Kidney (tissue), 14 donors: ENCODE data around the gene ST14. TPM values are rescaled to one million over a fixed set of nuclear protein-coding genes. Genes with fewer than 3 reads are reported as not detected.

Source experiments
- DNase-seq, 5 donors: peaks; one replicate each; pipeline ENCODE4 v3.0.0-alpha.2; 2013 to 2020
- FAIRE-seq: peaks from 2 replicates; lab custom pipeline; 2012; peaks lifted over from hg19 to GRCh38; lab: Jason Lieb, UNC
- H3K27ac ChIP-seq, 2 donors: one replicate each; pipeline ENCODE4 v1.7.0; 2013; ENCODE audit warnings: low read depth in 2 of 2, low read length in 2 of 2, inconsistent platforms in 1 of 2
- H3K27me3 ChIP-seq: one replicate; pipeline ENCODE4 v1.7.1; 2013; ENCODE audit warnings: low read length, inconsistent platforms; ENCODE audit not compliant: control insufficient read depth, insufficient read depth
- H3K36me3 ChIP-seq, 3 donors: one replicate each; pipeline versions ENCODE4 v1.7.0 to v1.7.1; 2013; ENCODE audit warnings: low read length in 3 of 3, control low read depth in 1 of 3, inconsistent platforms in 1 of 3; ENCODE audit not compliant: insufficient read depth in 3 of 3, control insufficient read depth in 2 of 3
- H3K4me1 ChIP-seq, 3 donors: one replicate each; pipeline versions ENCODE4 v1.7.0 to v1.7.1; 2013; ENCODE audit warnings: low read length in 3 of 3, inconsistent platforms in 1 of 3, low read depth in 1 of 3; ENCODE audit not compliant: control insufficient read depth in 2 of 3, insufficient read depth in 2 of 3
- H3K4me3 ChIP-seq, 3 donors: one replicate each; pipeline versions ENCODE4 v1.7.0 to v1.8.1; 2013; ENCODE audit warnings: low read length in 3 of 3, control low read depth in 1 of 3, inconsistent platforms in 1 of 3
- H3K9ac ChIP-seq, 3 donors: one replicate each; pipeline versions ENCODE4 v1.7.0 to v1.7.1; 2013; ENCODE audit warnings: low read length in 3 of 3, control low read depth in 1 of 3, inconsistent platforms in 1 of 3
- H3K9me3 ChIP-seq, 3 donors: one replicate each; pipeline versions ENCODE4 v1.7.0 to v1.7.1; 2013; ENCODE audit warnings: low read length in 3 of 3, control low read depth in 1 of 3, inconsistent platforms in 1 of 3; ENCODE audit not compliant: control insufficient read depth in 2 of 3, insufficient read depth in 1 of 3
- CTCF ChIP-seq: IDR thresholded peaks from 3 replicates; pipeline ENCODE4 v1.5.1; 2012; ENCODE audit warnings: mild to moderate bottlenecking, moderate library complexity, borderline replicate concordance; ENCODE audit not compliant: insufficient read depth; ENCODE audit errors: extremely low read depth
- intact Hi-C: fragments of 100-400 bp; cut with DNase I; formaldehyde crosslinking; loops from one replicate; pipeline ENCODE4 v1.11.1; 2022
- polyA plus RNA-seq: library from polyadenylated mRNA; stranded (reverse); fragments of 350-450 nt; fragmentation: Illumina TruSeq; extraction: RNeasy Lipid Tissue Mini Kit (QIAGEN cat#74804); gene quantifications from one replicate; pipeline ENCODE4 v1.2.3, GENCODE V29; 2014; ENCODE audit warnings: low read depth, low replicate concordance; ENCODE audit not compliant: insufficient read depth
- total RNA-seq: library from RNA; stranded (reverse); fragmentation: NEBNext Ultra II Directional; extraction: Animal tissue kit (Norgen Biotek cat#: 25700); gene quantifications from one replicate; pipeline ENCODE4 v1.2.1, GENCODE V29; 2021
- donor health status: control.
- donor health status: control.
- donor health status: control.
- donor health status: control.
- donor health status: control.
- donor health status: DM: yes; HTN: yes; CAD: no.
- donor health status: Normal renal cell carcinoma (clear cell type).

The ST14 gene
- total and polyA plus RNA-seq, 2 donors from 2014 or later: 59.3 to 139 TPM

DNA sequence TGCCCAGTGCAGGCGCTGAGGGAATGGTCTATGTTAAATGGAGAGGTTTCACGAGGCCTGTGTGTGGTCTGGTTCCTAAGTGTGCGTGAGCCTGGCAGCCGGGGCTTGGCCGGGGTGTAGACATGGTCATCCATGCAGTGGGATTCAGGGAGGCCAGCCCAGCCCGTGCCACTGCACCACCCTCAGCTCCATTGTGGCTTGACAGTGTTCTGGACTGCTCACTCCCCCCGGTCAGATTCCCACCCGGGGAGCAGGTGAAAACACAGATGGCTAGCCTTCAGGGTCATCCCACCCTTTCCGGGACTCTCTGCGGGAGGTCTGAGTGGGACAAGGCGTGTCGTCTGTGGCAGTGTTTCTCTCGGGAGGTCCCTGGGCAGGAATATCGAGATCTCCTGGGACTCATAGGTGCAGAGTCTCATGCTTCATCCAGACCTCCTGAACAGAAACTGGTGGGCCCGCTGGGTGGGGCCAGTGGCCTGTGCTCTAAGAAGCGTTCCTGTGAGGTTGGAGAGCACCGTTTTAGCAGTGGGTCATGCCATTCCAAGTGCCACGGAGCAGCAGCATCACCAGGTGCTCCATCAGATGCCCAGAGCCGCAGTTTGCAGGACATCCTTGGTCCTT, 52.3 kb downstream of the ST14 start:
- Histone ChIP-seq H3K27me3 (no peaks in the 10 kb centered on the region), H3K27ac (no peak overlapping the region), H3K9ac (no peak overlapping the region), H3K9me3 (no peaks in the 10 kb centered on the region), H3K36me3 (peaks cover 0 to 4% (median 0%) of the 10 kb centered on the region in 3 donors), H3K4me1 (peaks cover 0 to 6% (median 0%) of the 10 kb centered on the region in 3 donors), H3K4me3 (no peak overlapping the region)
- no peak for TF ChIP-seq CTCF
- intact Hi-C loops: no loop called here
- FAIRE-seq: no peak
- peak in 3 of 5 donors; percentile 2 to 56 (median 41) for DNase-seq

DNA sequence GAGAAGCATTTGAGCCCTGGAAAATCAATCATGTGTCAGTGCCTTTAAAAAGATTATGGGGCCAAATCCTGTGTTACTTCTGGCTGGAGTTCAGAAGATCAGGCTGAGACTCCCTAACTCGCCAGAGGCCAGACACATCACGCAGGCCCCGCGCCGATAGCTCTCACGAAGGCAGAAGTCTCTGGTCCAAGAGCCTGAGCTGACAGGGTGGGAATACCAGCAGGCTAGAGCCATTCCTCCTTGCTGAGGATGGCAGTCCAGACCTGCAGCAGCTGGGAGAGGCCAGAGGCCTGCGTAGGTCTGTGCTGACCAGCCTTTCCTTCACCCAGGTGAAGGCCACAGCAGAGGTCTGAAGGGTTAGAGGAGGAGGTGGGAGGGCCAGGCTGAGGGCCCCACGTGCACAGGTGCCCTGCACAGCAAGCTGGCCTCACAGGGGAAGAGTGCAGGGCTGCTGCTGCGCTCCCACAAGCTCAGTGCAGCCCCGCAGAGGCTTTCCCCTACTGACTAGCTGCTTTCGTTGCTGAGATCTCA, 52.9 kb downstream of the ST14 start:
- Histone ChIP-seq H3K9me3 (no peaks in the 10 kb centered on the region), H3K4me1 (peaks cover 0 to 10% (median 0%) of the 10 kb centered on the region in 3 donors), H3K9ac (no peak overlapping the region), H3K4me3 (no peak overlapping the region), H3K27me3 (no peaks in the 10 kb centered on the region), H3K36me3 (peaks cover 0 to 4% (median 0%) of the 10 kb centered on the region in 3 donors), H3K27ac (no peak overlapping the region)
- DNase-seq: peak in 3 of 5 donors; percentile 8 to 54 (median 49)
- intact Hi-C loops: no loop called here
- TF ChIP-seq CTCF: no peak
- FAIRE-seq: no peak

DNA sequence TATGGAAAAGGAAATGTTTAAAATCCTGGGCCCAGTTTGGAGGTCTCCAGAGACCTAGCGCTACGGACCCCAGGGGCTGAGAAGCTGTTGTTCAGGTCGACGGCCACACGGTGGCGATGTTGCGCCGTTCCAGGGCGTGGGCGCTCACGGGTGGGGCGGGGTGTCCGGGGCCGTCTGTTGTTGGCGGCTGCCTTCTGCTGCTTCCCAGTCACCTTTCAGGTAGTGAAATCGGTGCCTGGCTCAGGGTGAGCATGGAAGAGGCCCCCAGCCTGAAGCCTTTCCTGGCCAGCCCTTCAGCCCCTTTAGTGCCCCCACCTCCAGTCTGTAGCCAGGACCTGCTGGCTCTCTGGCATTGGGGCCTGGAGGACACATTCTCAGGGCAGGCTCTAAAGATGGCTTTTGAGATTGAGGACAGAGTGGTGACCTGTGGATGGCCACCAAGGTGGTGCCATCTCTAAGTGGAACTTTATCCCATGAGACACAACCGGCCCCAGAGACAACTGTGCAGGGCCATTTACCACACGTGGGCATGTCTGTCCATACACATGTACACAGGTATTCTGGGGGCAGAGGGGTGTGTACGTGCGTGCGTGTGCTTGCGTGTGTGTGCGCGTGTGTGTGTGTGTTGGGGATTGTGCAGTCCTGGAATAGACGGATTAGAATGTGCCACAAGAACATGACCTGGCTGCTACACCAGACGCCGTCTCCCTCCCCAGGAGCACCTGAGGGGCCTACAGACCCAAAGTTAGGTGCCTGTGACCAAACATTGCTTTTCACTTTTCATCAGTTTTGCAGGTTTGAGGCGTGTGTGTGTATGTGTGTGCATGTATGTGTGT, 53.8 kb downstream of the ST14 start:
- Histone ChIP-seq H3K9me3 (no peaks in the 10 kb centered on the region), H3K27me3 (no peaks in the 10 kb centered on the region), H3K27ac (no peak overlapping the region), H3K9ac (no peak overlapping the region), H3K36me3 (peaks cover 0 to 4% (median 0%) of the 10 kb centered on the region in 3 donors), H3K4me3 (no peak overlapping the region), H3K4me1 (peaks cover 0 to 10% (median 0%) of the 10 kb centered on the region in 3 donors)
- no peak for FAIRE-seq
- DNase-seq: peak; percentile 75 to 84 (median 81)
- intact Hi-C loops: no loop called here
- peak; percentile 91 for TF ChIP-seq CTCF
